ENCODE measurements around the gene TLCD4.

- TF ChIP-seq EZH2 (conservative IDR thresholded peaks at IDR 0.05; ENCODE audit: low read depth, low read length) (no peak), RFX5 (IDR thresholded peaks at IDR 0.05; ENCODE audit: low read depth, low read length) (no peak), ZNF24 (IDR thresholded peaks at IDR 0.05) (no peak), SALL2 (CRISPR knock-in tag; IDR thresholded peaks at IDR 0.05) (no peak), ARNT (IDR thresholded peaks at IDR 0.05) (no peak)
These were observed 21.9 kb downstream of the TLCD4 start for GRCh38 chr1:95139039-95139438.
